Right lobe of liver (tissue), 6 donors: ENCODE results near the gene PFKP. TPM values are rescaled to one million over a fixed set of nuclear protein-coding genes. Genes with fewer than 3 reads are reported as not detected.
A peak's percentile ranks its signal among the peaks of the same experiment; 100 is the strongest.

ENCODE experiments used
- ATAC-seq, 4 donors: fragments of 200-7000 bp; cut with Tn5 transposase; one replicate each; pipeline ENCODE4 v1.9.1; 2020; ENCODE audit warnings: mild to moderate bottlenecking in 4 of 4, moderate library complexity in 4 of 4
- DNase-seq, 3 donors: peaks; one replicate each; pipeline ENCODE4 v3.0.0-alpha.2; 2020
- H3K27ac ChIP-seq, 3 donors: fragments of 200-600 bp; one replicate each; pipeline ENCODE4 v1.8.0; 2022
- H3K27me3 ChIP-seq, 2 donors: fragments of 200-600 bp; one replicate each; pipeline ENCODE4 v1.8.0; 2022
- H3K36me3 ChIP-seq, 4 donors: fragments of 200-600 bp; sonication (generic) in 1 of 4; one replicate each; pipeline versions ENCODE4 v1.5.1 to v1.8.0; 2017 to 2022; ENCODE audit warnings: control low read depth in 1 of 4
- H3K4me1 ChIP-seq, 4 donors: fragments of 200-600 bp; sonication (generic) in 1 of 4; one replicate each; pipeline versions ENCODE4 v1.5.1 to v1.8.0; 2017 to 2022; ENCODE audit warnings: control low read depth in 1 of 4
- H3K4me3 ChIP-seq, 3 donors: fragments of 200-600 bp; one replicate each; pipeline ENCODE4 v1.8.0; 2022
- H3K9me3 ChIP-seq, 4 donors: fragments of 200-600 bp; sonication (generic) in 1 of 4; one replicate each; pipeline versions ENCODE4 v1.5.1 to v1.8.0; 2017 to 2022; ENCODE audit warnings: control low read depth in 1 of 4
- CTCF ChIP-seq, 4 donors: fragments of 200-600 bp in 3 of 4; fragments of 450-650 bp in 1 of 4; IDR thresholded peaks; one replicate each; pipeline versions ENCODE4 v1.5.1 to v1.8.0; 2016 to 2022; ENCODE audit warnings: antibody characterized with exemption in 4 of 4, mild to moderate bottlenecking in 2 of 4
- POLR2A ChIP-seq: fragments of 450-650 bp; IDR thresholded peaks from one replicate; pipeline ENCODE4 v1.6.1; 2017; ENCODE audit warnings: antibody characterized with exemption, mild to moderate bottlenecking
- WGBS: methylation state at CpG from one replicate; pipeline ENCODE4 v1.1.6; 2018; ENCODE audit warnings: low coverage, low lambda C conversion rate; ENCODE audit not compliant: insufficient coverage; ENCODE audit errors: missing lambda C conversion rate; 5-methylcytosine and 5-hydroxymethylcytosine counted together
- intact Hi-C, 2 donors: fragments of 100-400 bp; cut with DNase I; formaldehyde crosslinking; loops; one replicate each; pipeline versions ENCODE4 v1.11.2 to v1.14.1; 2022
- long read RNA-seq: library from polyadenylated mRNA; unstranded; transcript quantifications from one replicate; pipeline ENCODE4 v2.0.0, GENCODE V29; 2019
- total RNA-seq, 6 experiments: library from RNA; depleted of rRNA in 2 of 6; stranded (reverse); fragments of >200 nt in 2 of 6; fragmentation: NEBNext Ultra II Directional in 3 of 6; extraction: Animal tissue kit (Norgen Biotek cat#: 25700) in 3 of 6; gene quantifications; one replicate each; pipeline versions ENCODE4 v1.1.0 to v1.2.4, GENCODE V29; 2016 to 2023
- donor health status: DM: no; HTN: yes; CAD: no.
- donor health status: DM: no; HTN: no; CAD: no.
- donor health status: DM: no; HTN: no; CAD: no.
- donor health status: DM: no; HTN: yes; CAD: no.
- donor health status: DM: no; HTN: yes; CAD: no.

The PFKP gene
- total RNA-seq, result 10 to 100 TPM in 3 of 6 experiments, 1 to 10 TPM in 2, under 1 TPM in 1; 0.66 to 24.1 (median 9.2) TPM
- long read RNA-seq, result 0 reads

- Histone ChIP-seq H3K4me1 (peaks cover 0 to 11% (median 0%) of the 10 kb centered on the region in 4 donors), H3K36me3 (no peaks in the 10 kb centered on the region), H3K4me3 (peak within 1 kb of the TSS; percentile 53 to 66 (median 63)), H3K27me3 (peaks cover 0 to 4% of the 10 kb centered on the region in 2 donors), H3K9me3 (no peaks in the 10 kb centered on the region), H3K27ac (no peak within 1 kb of the TSS)
- peak; percentile 20 to 55 (median 40) for ATAC-seq
- peak in 2 of 3 donors; percentile 55 to 60 for DNase-seq
- TF ChIP-seq CTCF (IDR thresholded peaks at IDR 0.05), result no peak
- peak; percentile 46 for TF ChIP-seq POLR2A
- intact Hi-C loops, result no loop called here
- 0% methylated on average over 19 of the region's 86 CpGs for WGBS
These were observed at the start of gene PFKP for GRCh38 chr10:3067118-3067858. Gene PFKP (plus strand): TSS chr10:3067548. CDS start chr10:3067596, 48 bp downstream.

GRCh38 chr10:3018247-3018646, 49.1 kb upstream of the PFKP start:
- Histone ChIP-seq H3K36me3 (no peaks in the 10 kb centered on the region), H3K9me3 (no peaks in the 10 kb centered on the region), H3K4me1 (no peaks in the 10 kb centered on the region), H3K27ac (no peak overlapping the region), H3K27me3 (no peaks in the 10 kb centered on the region), H3K4me3 (no peak overlapping the region)
- no peak for TF ChIP-seq CTCF (IDR thresholded peaks at IDR 0.05)
- TF ChIP-seq POLR2A, result no peak
- intact Hi-C loops, result no loop called here
- WGBS, result 60% methylated on average over 2 of the region's 4 CpGs
- DNase-seq (no peak), ATAC-seq (no peak)

- H3K27me3 ChIP-seq, result no peaks in the 10 kb centered on the region
- no peaks in the 10 kb centered on the region for H3K9me3 ChIP-seq
- DNase-seq, result no peak
- H3K36me3 ChIP-seq, result no peaks in the 10 kb centered on the region
- ATAC-seq, result no peak
- intact Hi-C loops, result no loop called here
- no peak overlapping the region for H3K27ac ChIP-seq
- no peak overlapping the region for H3K4me3 ChIP-seq
- H3K4me1 ChIP-seq, result no peaks in the 10 kb centered on the region
- TF ChIP-seq POLR2A, result no peak
- TF ChIP-seq CTCF (IDR thresholded peaks at IDR 0.05), result no peak
- WGBS, result no CpG with 5 or more reads among the region's 15 CpGs
These were observed 47.0 kb upstream of the PFKP start for GRCh38 chr10:3020311-3020710.

- Histone ChIP-seq H3K4me3 (no peak overlapping the region), H3K27me3 (no peaks in the 10 kb centered on the region), H3K36me3 (no peaks in the 10 kb centered on the region), H3K9me3 (no peaks in the 10 kb centered on the region), H3K27ac (no peak overlapping the region), H3K4me1 (no peaks in the 10 kb centered on the region)
- TF ChIP-seq POLR2A, result no peak
- TF ChIP-seq CTCF (IDR thresholded peaks at IDR 0.05), result no peak
- DNase-seq, result no peak
- intact Hi-C loops, result no loop called here
- 92% methylated on average over 13 of the region's 19 CpGs for WGBS
- ATAC-seq, result no peak
These were observed 46.5 kb upstream of the PFKP start for GRCh38 chr10:3020881-3021280.
